Frontal cortex (tissue), 4 donors: ENCODE results near the gene FARP2. TPM values are rescaled to one million over a fixed set of nuclear protein-coding genes. Genes with fewer than 3 reads are reported as not detected.
"Not testable (repeated sequence)": the region's sequence is repeated elsewhere in the genome, so short reads cannot be mapped to it uniquely, and the experiment has no call there.

Source experiments
- DNase-seq, 2 donors: peaks; one replicate each; pipeline ENCODE4 v3.0.0; 2012; ENCODE audit warnings: low spot score in 2 of 2
- FAIRE-seq: peaks from 2 replicates; lab custom pipeline; 2012; peaks lifted over from hg19 to GRCh38; lab: Jason Lieb, UNC
- total RNA-seq: library from RNA; depleted of rRNA; stranded (reverse); fragments of >200 nt; gene quantifications from one replicate; pipeline ENCODE4 v1.2.3, GENCODE V29; 2014
- donor health status: control.
- donor health status: control.
- donor health status: control.

The FARP2 gene, protein sequence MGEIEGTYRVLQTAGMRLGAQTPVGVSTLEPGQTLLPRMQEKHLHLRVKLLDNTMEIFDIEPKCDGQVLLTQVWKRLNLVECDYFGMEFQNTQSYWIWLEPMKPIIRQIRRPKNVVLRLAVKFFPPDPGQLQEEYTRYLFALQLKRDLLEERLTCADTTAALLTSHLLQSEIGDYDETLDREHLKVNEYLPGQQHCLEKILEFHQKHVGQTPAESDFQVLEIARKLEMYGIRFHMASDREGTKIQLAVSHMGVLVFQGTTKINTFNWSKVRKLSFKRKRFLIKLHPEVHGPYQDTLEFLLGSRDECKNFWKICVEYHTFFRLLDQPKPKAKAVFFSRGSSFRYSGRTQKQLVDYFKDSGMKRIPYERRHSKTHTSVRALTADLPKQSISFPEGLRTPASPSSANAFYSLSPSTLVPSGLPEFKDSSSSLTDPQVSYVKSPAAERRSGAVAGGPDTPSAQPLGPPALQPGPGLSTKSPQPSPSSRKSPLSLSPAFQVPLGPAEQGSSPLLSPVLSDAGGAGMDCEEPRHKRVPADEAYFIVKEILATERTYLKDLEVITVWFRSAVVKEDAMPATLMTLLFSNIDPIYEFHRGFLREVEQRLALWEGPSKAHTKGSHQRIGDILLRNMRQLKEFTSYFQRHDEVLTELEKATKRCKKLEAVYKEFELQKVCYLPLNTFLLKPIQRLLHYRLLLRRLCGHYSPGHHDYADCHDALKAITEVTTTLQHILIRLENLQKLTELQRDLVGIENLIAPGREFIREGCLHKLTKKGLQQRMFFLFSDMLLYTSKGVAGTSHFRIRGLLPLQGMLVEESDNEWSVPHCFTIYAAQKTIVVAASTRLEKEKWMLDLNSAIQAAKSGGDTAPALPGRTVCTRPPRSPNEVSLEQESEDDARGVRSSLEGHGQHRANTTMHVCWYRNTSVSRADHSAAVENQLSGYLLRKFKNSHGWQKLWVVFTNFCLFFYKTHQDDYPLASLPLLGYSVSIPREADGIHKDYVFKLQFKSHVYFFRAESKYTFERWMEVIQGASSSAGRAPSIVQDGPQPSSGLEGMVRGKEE
- 37.1 TPM for total RNA-seq

DNA sequence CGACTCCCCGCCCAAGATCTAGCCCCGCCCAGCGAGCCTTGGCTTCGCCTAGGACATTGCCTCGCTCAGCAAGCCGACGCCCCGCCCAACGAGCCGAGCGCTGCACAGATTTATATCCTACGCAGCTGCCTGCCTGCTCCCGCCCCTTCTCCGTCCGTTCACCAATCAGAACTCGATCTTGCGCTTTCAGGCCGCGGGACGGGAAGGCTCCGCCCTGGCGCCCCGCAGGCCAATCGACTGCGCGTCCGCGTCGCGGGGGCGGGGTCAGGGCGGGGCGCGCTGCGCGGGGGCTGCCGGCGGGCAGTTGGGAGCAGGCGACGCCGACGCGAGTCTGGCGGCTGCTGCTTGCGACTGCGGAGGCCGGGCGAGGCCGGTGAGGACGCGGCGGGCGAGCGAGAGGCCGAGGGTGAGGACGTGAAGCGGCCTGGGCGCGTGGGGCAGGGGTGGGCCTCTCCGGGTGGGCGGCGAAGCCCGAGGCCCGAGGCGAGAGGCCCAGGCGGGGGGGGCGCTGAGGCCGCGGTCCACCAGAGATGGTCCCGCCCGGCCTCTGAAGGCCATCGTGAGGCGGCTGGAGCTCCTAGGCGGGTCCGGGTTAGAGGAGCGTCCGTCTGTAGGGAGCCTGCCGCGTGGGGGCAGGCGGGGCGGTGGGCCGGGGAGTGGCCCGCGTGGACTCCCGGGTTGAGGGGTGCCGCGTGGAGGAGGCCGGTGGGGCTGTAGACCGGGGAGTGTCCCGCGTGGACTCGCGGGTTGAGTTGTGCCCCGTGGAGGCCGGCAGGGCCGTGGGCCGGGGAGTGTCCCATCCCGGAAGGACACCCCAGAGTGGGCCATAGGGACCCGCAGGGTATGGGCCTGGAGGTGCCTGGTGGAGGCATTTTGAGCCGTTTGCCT lies at the start of gene FARP2:
FARP2 (plus strand) TSS at position 303 of the 888 bp plus-strand sequence. CDS start 16,823 bp downstream, outside the sequence.
- no peak for FAIRE-seq
- peak; percentile 94 to 97 for DNase-seq

GRCh38 chr2:241307055-241307454 lies 49.0 kb upstream of the FARP2 start:
- no peak for DNase-seq
- FAIRE-seq: no peak

DNA sequence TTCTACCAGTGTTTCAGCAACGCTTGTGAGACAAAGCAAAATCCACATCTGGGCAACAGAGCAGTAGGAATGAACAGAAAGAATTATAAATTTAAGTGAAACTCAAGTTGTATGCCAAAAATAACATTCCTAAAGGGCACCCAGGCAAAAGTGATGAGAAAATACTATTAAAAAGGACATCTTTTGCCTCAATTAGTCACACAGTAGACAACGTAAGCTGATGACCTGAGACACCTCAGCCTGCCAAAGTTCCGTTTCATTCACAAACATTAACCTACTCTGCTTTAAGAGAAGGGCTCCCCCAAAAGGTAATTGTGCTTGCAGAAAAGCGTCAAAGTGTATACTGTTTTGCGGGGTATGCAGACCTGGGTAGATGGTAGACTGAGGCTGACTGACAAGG lies 47.8 kb upstream of the FARP2 start:
- FAIRE-seq: no peak
- no peak for DNase-seq

- DNase-seq: no peak
- FAIRE-seq: no peak
Measured at GRCh38 chr2:241308832-241309500, 47.1 kb upstream of the FARP2 start.

- FAIRE-seq (no peak), DNase-seq (no peak)
Measured at GRCh38 chr2:241309684-241310117, 46.4 kb upstream of the FARP2 start.

DNA sequence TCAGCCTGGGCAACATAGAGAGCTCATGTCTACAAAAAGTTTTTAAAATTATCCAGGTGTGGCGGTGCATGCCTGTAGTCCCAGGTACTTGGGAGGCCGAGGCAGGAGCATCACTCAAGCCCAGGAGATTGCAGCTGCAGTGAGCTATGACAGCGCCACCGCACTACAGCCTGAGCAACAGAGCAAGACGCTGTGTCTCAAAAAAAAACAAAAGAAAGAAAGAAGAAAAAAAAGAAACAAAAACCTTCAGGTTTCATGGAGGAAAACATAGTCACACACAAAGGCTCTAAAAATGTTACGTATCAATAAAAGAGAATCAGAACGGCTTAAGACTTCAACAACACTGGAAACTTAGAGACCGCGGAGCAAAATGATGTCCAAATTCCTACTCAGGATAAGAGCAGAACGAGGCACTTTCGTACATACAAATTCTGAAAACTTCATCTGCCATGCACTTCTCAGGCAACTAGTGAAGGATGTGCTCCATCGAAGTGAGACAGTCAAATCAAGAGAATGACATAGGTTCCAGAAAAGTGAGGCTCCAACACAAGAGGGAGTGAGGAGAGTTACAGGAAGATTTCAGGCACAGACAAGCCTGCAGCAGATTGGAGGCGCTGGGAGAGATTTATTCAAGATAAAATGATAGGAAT lies 45.0 kb upstream of the FARP2 start:
- DNase-seq (no peak), FAIRE-seq (no peak)

DNA sequence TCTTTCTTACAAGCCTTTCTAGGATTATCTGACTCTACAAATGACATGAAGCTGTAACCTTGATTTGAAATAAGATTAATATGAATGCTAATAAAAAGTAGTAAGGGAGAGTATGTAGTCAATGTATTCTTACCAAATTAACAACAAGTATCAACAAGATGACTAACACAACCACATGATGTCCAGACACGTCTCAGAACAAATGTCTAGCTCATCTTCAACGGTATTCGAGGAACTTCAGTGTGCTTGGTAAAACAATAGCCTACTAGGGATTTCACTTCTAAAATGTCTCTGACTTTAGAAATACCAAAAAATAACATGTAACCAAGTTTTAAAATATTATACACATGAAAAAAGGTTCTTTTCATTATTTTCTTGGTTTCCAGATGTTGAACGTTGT lies 44.0 kb upstream of the FARP2 start:
- FAIRE-seq (no peak), DNase-seq (no peak)

DNA sequence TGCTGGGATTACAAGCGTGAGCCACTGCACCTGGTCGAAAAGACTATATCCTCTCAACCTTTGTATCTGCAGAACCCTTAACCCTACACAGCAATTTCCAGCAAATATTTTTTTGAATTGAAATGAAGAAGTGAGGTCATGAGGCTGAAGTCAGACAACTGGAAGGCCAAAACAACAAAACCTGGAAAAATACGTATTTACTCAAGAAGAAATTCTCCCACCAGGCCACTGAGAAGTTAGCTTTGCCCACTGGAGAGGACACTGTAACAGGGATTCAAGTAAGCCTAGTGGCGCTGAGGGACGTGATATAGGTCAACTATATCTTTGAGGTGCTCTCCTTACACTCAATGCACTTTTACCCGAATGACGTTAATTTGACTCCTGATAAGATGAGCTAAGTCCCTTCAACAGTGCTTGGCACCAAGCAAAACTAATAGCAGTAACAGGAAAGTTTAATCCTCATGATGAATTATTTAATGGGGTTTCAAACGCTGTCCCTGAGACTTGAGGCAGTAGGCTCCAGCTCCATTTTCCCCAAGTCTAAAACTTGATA lies 42.5 kb upstream of the FARP2 start:
- no peak for FAIRE-seq

DNA sequence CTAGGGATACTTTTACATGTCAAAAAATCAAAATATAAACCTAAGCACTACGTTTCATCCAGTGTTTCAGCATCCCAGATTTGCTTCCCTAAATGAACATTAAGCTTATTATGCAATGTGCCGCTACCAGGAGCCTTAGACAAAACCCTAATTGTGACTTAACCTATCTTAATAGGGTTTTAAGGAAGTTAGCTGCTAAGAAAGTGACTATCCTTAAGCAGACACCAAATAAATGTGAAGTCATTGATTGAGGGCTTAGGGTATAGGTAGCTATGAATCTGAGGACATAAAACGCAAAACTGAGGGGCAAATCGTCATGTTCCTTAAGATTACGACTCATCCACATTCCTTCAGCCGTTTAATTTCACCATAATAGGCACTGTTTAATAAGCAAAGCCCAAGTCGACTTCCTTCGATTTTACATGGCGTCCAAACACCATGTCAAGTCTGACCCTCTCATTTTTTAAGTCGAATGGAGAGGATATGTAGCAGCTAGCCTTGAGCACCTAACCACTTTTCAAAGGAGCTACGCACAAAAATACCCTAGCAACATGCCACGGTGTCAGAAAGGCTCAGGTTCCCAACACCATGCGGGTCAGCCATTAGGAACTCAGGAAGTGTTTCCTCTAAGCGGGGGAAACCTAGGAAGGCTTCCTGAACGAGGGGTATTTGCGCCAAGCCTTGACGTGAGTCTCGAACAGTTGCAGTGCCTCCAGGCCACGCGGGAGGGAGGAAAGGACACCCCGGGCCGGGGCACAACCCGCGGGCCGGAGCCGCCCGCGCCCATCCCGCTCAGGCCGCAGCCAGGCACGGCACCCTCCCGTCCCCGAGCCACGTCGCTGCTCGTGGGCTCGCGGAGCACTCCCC lies 41.6 kb upstream of the FARP2 start:
- FAIRE-seq (no peak), DNase-seq (no peak)

More for the DNA sequence above, 42.5 kb upstream of the FARP2 start:
- DNase-seq: no peak

- FAIRE-seq (no peak), DNase-seq (peak; percentile 97 to 99)
Measured at GRCh38 chr2:241315093-241315878, 40.8 kb upstream of the FARP2 start, which contains the start of gene HDLBP. HDLBP (minus strand) TSS chr2:241315672; CDS start chr2:241266869, 48,803 bp downstream.

DNA sequence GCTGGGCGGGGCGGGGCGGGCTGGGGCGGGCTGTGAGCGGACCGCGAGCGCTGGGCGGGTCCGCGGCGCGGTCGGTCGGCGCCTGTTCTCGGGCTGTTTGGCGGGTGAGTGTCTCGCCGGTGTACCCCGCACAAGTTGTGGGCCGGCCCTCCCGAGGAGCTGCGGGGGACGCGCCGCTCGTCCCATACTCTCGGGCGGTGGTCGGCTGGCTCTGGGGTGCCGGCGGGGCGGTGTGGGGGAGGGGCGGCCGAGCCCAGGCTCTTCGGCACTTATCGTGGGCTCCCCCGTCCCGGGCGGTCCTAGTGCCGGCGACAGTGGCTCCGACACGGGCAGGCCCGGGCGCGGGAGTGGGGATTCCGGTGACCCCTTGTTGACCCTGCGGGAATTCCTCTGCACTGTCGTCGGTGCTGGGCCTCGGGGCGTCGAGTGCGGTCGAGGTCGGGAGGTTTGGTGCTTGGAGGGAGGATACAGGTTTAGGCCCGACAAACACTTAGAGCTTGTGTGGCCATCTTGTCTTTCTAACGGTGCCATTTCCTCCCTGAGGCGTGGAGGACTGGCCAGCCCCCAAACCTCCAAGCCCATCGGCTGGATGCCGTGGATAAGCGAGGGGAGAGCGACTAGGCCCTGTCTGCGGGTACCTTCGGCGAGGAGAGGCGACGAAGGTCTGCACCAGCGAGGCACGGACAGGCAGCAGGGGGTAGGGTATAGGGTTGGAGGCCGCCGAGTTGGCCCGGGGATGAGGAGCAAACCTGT lies 40.0 kb upstream of the FARP2 start, which contains the start of gene SEPTIN2:
SEPTIN2 (plus strand) TSS at position 47 of the 753 bp plus-strand sequence. CDS start 8,308 bp downstream, outside the sequence.
- FAIRE-seq: no peak
- DNase-seq: no peak

- FAIRE-seq: no peak
- DNase-seq: no peak
Measured at GRCh38 chr2:241316825-241317224, 39.3 kb upstream of the FARP2 start.

DNA sequence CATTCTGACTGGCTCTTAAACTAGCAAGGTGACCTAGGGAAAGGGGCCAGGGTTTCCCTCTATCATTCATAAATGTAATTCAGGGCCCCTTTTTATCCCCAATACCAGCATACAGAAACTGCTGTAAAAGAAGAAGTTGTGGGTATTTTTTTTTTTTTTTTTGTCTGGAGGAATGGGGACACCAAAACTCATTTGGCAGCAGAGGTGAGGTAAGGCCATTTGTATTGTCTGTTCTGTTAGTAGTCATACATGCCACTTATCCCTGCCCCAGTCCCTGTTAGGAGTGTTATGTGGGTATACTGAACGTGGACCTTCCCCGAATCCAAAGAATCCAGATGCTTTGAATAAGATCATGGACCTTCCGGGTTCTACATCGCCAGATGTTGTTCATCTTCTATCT lies 38.7 kb upstream of the FARP2 start:
- FAIRE-seq: no peak
- no peak for DNase-seq

GRCh38 chr2:241318830-241319229 lies 37.3 kb upstream of the FARP2 start:
- not testable (repeated sequence) for FAIRE-seq

DNA sequence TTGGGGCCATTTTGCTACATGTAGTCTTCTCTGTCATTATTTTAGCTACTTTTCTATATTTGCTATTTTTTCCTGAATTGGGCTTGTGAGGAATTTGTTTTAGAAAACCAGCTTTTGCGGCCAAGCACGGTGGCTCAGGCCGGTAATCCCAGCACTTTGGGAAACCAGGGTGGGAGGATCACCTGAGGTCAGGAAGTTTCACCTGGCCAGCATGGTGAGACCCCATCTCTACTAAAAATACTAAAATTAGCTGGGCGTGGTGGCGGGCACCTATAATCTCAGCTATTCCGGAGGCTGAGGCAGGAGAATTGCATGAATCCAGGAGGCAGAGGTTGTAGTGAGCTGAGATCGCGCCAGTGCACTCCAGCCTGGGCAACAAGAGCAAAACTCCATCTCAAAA lies 35.7 kb upstream of the FARP2 start:
- FAIRE-seq (no peak), DNase-seq (no peak)

More at GRCh38 chr2:241318830-241319229, 37.3 kb upstream of the FARP2 start:
- DNase-seq: not testable (repeated sequence)
